ENCODE results near the gene GSTT2B. TPM values are rescaled to one million over a fixed set of nuclear protein-coding genes. Genes with fewer than 3 reads are reported as not detected.
A peak's percentile ranks its signal among the peaks of the same experiment; 100 is the strongest.

Gene GSTT2B
- total RNA-seq, 1 donor, result 4.9 TPM

DNA sequence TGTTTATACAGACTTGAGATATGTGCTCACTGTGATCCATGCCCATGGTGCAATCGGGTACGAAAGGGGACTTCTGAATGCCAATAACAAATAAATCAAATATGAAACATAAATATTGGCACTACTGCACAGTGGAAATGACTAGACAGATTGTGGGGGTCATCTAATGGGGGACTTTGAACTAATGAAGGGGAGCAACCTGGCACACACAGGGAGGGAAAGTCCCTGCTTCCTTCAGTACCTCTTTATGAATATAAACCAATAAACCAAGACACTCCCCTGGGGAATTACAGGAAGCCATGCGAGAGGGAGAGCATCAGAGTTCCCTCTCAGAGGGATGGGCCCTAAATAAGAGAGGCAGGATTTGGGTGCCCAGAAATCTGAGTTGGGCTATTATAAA is 45.7 kb downstream of the GSTT2B start:
- TF ChIP-seq, protein P1, sequence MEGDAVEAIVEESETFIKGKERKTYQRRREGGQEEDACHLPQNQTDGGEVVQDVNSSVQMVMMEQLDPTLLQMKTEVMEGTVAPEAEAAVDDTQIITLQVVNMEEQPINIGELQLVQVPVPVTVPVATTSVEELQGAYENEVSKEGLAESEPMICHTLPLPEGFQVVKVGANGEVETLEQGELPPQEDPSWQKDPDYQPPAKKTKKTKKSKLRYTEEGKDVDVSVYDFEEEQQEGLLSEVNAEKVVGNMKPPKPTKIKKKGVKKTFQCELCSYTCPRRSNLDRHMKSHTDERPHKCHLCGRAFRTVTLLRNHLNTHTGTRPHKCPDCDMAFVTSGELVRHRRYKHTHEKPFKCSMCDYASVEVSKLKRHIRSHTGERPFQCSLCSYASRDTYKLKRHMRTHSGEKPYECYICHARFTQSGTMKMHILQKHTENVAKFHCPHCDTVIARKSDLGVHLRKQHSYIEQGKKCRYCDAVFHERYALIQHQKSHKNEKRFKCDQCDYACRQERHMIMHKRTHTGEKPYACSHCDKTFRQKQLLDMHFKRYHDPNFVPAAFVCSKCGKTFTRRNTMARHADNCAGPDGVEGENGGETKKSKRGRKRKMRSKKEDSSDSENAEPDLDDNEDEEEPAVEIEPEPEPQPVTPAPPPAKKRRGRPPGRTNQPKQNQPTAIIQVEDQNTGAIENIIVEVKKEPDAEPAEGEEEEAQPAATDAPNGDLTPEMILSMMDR (IDR thresholded peaks at IDR 0.05; ENCODE audit: insufficient read depth, low read length), result no peak
- H3K4me3 ChIP-seq (ENCODE audit: low read depth, low read length), result no peak overlapping the region
- DNase-seq (ENCODE audit: low read depth), result no peak

DNA sequence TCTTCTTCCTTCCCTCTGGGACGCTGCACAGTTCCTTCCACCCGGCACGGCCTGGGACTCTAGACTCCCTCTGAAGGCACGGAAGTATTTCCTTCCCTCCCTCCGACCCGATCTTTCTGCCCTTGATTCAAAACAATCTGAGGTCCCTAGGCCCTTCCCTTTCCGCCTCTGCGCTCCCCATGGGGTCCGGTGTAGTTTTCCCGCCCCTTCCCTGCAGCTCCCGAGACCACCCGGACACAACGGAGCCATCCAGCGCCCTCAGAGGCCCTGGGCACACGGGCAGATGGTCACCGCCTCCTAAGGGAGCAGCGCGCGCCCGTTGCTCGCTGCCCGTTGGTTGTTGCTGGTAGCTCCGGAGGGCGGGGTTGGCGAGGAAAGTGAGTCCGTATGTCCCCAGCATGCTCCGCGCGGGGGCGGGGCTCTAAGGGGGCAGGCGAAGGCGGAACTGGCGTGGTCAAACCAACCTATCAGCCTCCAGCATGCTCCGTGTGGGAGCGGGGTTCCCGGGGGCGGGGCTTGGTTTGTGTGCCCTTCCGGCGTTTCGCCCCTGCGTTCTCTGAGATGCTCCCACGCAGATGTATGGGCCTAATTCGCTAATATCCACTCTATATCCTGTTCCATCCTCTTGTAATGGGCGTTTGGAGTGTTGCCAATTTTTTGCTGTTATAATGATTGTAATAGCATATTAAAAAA is 47.2 kb downstream of the GSTT2B start:
- peak overlapping the region; percentile 78 for H3K4me3 ChIP-seq (ENCODE audit: low read depth, low read length)
- TF ChIP-seq, protein P1 (IDR thresholded peaks at IDR 0.05; ENCODE audit: insufficient read depth, low read length), result no peak
- DNase-seq (ENCODE audit: low read depth), result peak; percentile 97

DNA sequence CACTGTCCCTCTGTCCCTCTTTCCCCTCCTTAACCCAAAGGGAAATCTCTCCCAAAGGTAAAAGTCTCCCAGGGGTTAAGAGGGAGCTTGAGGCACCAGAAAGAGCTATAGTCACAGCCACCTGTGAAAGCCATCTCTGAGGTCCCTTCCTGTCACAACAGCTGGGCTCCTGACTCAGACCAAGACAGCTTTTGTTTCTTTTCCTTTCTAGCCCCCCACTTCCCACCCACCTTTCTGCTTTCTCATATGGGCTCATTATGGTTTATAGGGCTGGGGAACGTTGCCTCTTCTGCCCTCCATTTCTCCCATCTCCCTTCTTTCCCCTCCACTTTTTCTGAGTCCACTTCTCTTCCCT is 47.7 kb downstream of the GSTT2B start:
- H3K4me3 ChIP-seq (ENCODE audit: low read depth, low read length), result peak overlapping the region; percentile 78
- DNase-seq (ENCODE audit: low read depth), result no peak
- TF ChIP-seq, protein P1 (IDR thresholded peaks at IDR 0.05; ENCODE audit: insufficient read depth, low read length), result no peak

DNA sequence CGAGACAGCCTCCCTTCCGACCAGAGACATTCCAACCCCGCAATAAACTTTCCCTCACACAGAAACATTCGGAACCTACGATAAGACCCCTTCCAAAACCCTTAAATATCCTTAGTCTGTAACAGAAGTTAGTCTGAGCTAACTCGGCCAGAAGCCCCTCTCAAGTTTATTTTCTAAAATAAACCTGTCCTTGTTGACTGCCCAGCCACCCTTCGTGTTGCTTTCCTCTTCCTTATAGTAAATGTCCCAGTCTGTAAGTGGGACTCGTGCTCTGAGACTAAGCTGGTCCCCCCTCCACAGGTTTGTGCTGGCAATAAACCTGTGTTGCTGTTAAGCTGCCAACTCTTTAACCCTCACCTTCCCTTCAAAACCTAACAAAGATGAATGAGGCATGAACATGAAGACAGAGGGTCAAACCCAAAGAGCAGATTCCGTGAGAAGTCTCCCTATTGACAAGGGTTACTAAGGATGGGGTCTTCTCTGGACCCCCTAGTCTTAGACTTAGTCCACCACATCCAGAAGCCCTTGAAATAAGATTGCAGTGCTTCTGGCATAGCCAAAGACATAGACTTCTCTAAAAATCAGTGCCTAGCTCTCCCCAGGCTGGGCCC is 48.6 kb downstream of the GSTT2B start:
- no peak overlapping the region for H3K4me3 ChIP-seq (ENCODE audit: low read depth, low read length)
- DNase-seq (ENCODE audit: low read depth), result no peak
- TF ChIP-seq, protein P1 (IDR thresholded peaks at IDR 0.05; ENCODE audit: insufficient read depth, low read length), result no peak

DNA sequence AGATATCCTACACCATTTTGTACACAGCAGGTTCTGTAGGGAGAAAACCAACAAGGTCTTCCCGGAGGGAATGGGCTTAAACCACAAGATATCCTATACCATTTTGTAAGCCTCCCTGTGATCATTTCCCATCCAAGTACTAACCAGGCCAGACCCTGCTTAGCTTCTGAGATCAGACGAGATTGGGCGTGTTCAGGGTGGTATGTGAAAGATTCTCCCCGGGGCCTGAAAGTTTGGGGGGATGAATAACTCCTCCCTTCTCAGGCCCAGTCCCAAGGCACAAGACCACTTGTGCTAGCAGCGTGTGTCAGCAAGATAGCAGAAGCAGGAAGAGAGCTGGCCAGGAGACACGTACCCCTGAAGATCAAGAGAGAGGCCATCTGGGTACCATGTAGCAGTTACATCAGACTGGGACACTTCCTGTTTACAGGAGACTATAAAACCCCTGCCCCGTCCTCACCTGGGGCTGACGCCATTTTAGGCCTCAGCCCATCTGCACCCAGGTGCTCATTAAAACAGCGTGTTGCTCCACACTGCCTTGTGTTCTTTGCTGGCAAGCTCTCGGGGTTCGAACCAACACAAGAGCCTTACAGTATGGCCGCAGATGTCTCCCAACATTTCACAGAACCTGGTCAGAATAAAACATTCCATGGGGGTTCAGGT is 49.5 kb downstream of the GSTT2B start:
- TF ChIP-seq, protein P1 (IDR thresholded peaks at IDR 0.05; ENCODE audit: insufficient read depth, low read length), result no peak
- no peak for DNase-seq (ENCODE audit: low read depth)
- H3K4me3 ChIP-seq (ENCODE audit: low read depth, low read length), result no peak overlapping the region

DNA sequence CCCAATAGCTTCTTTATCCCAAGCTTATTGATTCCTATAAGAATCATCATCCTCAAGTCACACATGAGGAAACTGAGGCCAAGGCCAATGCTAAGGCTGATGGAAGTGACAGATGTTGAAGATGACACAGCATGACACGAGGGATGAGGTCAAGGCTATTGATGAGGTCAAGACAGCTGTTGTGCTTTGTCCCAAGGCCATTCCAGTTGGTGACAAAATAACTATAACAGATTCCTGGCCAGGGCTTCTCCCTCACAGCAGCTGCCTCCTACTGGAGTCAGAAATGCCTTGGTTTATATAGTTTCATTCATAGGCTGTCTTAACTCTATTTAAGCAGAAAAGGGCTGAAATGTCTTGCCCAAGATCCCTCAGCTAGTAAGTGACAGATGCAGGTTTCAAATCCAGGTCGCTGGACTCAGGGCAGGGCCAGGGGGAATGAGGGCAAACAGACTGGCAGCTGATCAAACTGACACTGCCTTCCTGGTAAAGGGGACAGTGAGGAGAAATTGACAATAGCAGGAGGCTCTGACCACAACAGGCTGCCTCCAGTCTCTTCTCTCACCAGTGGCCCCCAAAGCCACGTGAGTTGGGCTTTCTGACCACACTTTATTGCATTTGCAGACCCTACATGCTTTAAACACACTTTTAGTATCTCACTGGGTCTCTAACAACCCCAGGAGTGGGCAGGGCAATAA is 50.4 kb downstream of the GSTT2B start:
- TF ChIP-seq, protein P1 (IDR thresholded peaks at IDR 0.05; ENCODE audit: insufficient read depth, low read length), result no peak
- no peak for DNase-seq (ENCODE audit: low read depth)
- H3K4me3 ChIP-seq (ENCODE audit: low read depth, low read length), result no peak overlapping the region

All from fibroblast of the aortic adventitia (primary cell).